ENCODE measurements around the gene USP43.

Gene USP43

GRCh38 chr17:9643611-9644010 is 1.7 kb upstream of the USP43 start:
- no peak for DNase-seq (ENCODE audit: low read depth)
- H3K4me3 ChIP-seq (replicated peaks; ENCODE audit: low read depth, low read length): no peak overlapping the region
- TF ChIP-seq CTCF (IDR thresholded peaks at IDR 0.05; ENCODE audit: low read length, missing control alignments): no peak

GRCh38 chr17:9645851-9646545 is 681 bp downstream of the USP43 start:
- DNase-seq (ENCODE audit: low read depth): no peak
- H3K4me3 ChIP-seq (replicated peaks; ENCODE audit: low read depth, low read length): no peak overlapping the region
- no peak for TF ChIP-seq CTCF (IDR thresholded peaks at IDR 0.05; ENCODE audit: low read length, missing control alignments)

- TF ChIP-seq CTCF (IDR thresholded peaks at IDR 0.05; ENCODE audit: low read length, missing control alignments): no peak
- no peak for DNase-seq (ENCODE audit: low read depth)
- H3K4me3 ChIP-seq (replicated peaks; ENCODE audit: low read depth, low read length): no peak overlapping the region
Observed at GRCh38 chr17:9646546-9646885, 1.2 kb downstream of the USP43 start.

GRCh38 chr17:9647014-9647413 is 1.7 kb downstream of the USP43 start:
- no peak for DNase-seq (ENCODE audit: low read depth)
- no peak overlapping the region for H3K4me3 ChIP-seq (replicated peaks; ENCODE audit: low read depth, low read length)
- TF ChIP-seq CTCF (IDR thresholded peaks at IDR 0.05; ENCODE audit: low read length, missing control alignments): no peak

GRCh38 chr17:9648521-9649110 is 3.3 kb downstream of the USP43 start:
- H3K4me3 ChIP-seq (replicated peaks; ENCODE audit: low read depth, low read length): no peak overlapping the region
- no peak for TF ChIP-seq CTCF (IDR thresholded peaks at IDR 0.05; ENCODE audit: low read length, missing control alignments)
- DNase-seq (ENCODE audit: low read depth): no peak

GRCh38 chr17:9658593-9659211 is 13.4 kb downstream of the USP43 start:
- no peak overlapping the region for H3K4me3 ChIP-seq (replicated peaks; ENCODE audit: low read depth, low read length)
- no peak for DNase-seq (ENCODE audit: low read depth)
- no peak for TF ChIP-seq CTCF (IDR thresholded peaks at IDR 0.05; ENCODE audit: low read length, missing control alignments)

All from fibroblast of pulmonary artery (primary cell).